Stimulated activated CD8-positive, alpha-beta memory T cell treated with anti-CD3 and anti-CD28 coated beads, Interleukin-7, amount 100 ng/mL, for 24 hours (primary cell): Measurements from ENCODE around the gene PAM.
"Not testable (repeated sequence)": the region's sequence is repeated elsewhere in the genome, so short reads cannot be mapped to it uniquely, and the experiment has no call there.

Source experiments
- DNase-seq: peaks from one replicate; pipeline ENCODE4 v3.0.0-alpha.2; 2020; ENCODE audit warnings: low read depth

The PAM gene

DNA sequence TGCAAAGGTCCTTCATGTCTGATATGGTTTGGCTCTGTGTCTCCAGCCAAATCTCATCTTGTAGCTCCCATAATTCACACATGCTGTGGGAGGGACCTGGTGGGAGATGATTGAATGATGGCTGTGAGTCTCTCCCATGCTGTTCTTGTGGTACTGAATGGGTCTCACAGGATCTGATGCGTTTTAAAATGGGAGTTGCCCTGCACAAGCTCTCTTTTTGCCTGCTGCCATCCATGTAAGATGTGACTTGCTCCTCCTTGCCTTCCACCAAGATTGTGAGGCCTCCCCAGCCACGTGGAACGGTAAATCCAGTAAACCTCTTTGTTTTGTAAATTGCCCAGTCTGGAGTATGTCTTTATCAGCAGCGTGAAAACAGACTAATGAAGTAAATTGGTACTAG is 318.4 kb downstream of the PAM start:
- not testable (repeated sequence) for DNase-seq

- DNase-seq, result no peak
Observed at GRCh38 chr5:103075442-103075841, 320.3 kb downstream of the PAM start.
